ENCODE measurements around the gene SUPT6H. TPM values are rescaled to one million over a fixed set of nuclear protein-coding genes. Genes with fewer than 3 reads are reported as not detected.

SUPT6H gene
- total RNA-seq, 1 donor from 2014 or later, result 63.5 TPM

DNA sequence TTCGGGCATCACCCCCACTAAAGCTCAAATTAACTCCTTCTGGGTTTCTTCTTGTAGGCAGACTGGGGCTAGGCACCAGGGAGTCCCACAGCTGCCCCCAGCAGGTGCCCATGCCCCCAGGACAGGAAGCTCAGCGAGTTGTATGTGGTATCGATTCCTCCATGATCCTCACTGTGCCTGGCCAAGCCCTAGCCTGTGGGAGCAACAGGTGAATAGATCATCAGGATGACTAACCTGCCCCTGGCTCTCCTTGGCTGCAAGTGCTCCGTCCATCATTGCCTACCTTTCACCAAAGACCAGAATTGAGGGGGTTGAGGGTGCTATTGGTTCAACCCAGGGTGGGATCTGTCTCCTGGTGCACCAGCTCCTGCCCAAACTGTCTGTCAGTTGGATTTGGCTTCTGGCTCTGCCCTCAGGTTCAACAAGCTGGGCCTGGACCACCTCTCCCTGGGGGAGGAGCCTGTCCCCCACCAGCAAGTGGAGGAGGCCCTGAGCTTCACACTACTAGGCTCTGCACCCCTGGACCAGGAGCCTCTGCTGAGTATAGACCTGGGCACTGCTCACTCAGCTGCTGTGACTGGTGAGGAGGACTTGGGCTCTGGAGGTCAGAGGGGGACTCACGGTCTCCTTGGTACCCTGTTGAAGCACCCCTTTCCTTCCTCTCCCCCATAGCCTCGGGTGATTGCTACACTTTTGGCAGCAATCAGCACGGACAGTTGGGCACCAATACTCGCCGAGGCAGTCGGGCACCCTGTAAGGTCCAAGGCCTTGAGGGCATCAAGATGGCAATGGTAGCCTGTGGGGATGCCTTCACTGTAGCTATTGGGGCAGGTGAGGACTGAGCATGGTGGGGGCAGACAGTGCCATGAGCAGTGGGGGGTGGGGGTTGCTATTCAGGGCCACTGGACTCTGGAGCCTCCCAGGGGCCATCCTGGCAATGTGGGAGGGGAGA is 78.7 kb downstream of the SUPT6H start:
- DNase-seq (ENCODE audit: low spot score), result peak; percentile 82
- Mint-ChIP-seq H3K4me3 (ENCODE audit: unreplicated experiment) (no peak overlapping the region), H3K4me1 (ENCODE audit: low read depth) (peaks cover 11% of the 10 kb centered on the region), H3K27ac (ENCODE audit: unreplicated experiment) (no peak overlapping the region), H3K9me3 (ENCODE audit: low read depth) (no peaks in the 10 kb centered on the region), H3K27me3 (ENCODE audit: low read depth) (no peaks in the 10 kb centered on the region), H3K36me3 (ENCODE audit: low read depth) (no peaks in the 10 kb centered on the region)
- TF ChIP-seq, protein P1, sequence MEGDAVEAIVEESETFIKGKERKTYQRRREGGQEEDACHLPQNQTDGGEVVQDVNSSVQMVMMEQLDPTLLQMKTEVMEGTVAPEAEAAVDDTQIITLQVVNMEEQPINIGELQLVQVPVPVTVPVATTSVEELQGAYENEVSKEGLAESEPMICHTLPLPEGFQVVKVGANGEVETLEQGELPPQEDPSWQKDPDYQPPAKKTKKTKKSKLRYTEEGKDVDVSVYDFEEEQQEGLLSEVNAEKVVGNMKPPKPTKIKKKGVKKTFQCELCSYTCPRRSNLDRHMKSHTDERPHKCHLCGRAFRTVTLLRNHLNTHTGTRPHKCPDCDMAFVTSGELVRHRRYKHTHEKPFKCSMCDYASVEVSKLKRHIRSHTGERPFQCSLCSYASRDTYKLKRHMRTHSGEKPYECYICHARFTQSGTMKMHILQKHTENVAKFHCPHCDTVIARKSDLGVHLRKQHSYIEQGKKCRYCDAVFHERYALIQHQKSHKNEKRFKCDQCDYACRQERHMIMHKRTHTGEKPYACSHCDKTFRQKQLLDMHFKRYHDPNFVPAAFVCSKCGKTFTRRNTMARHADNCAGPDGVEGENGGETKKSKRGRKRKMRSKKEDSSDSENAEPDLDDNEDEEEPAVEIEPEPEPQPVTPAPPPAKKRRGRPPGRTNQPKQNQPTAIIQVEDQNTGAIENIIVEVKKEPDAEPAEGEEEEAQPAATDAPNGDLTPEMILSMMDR (IDR thresholded peaks at IDR 0.05), result no peak

DNA sequence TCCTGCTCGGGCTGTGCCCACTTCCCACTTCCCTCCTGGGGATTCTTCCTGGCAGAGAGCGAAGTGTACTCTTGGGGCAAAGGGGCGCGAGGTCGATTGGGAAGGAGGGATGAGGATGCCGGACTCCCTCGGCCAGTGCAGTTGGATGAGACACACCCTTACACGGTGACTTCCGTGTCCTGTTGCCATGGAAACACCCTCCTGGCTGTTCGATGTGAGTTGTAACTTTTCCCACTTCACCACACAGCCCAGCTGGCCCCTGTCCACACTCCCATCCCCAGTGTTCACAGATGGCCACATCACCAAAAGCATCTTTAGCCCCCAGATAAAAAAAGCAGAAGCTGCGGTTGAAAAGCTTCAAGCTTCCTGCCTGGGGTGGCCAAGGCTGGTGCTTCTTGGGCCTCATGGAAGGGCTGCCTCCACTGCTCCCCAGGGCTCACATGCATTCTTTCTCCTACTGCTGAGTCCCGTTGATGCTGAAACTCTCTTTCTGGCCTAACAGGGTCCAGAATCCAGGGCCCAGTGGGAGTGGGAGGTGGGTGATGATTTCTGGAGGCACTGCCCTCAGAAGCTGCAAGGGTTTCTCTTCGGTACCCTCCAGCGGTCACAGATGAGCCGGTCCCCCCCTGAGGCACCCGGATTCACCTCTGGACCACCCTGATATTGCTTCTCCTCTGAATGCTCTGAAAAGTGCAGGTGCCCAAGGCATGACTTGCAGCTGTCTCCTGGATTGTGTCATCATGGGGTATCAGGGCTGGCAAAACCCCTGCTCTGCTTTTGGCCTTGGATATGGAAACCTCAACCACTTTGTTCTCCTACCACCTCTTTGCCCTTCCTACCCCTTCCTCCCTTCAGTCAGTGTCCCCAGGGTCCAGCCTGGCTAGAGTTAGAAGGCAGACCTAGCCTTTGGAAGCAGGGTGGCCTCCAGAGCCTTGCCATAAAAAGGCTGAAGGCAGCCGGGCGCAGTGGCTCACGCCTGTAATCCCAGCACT is 79.6 kb downstream of the SUPT6H start:
- H3K27ac Mint-ChIP-seq (ENCODE audit: unreplicated experiment), result no peak overlapping the region
- no peak overlapping the region for H3K4me3 Mint-ChIP-seq (ENCODE audit: unreplicated experiment)
- H3K9me3 Mint-ChIP-seq (ENCODE audit: low read depth), result no peaks in the 10 kb centered on the region
- H3K27me3 Mint-ChIP-seq (ENCODE audit: low read depth), result no peaks in the 10 kb centered on the region
- DNase-seq (ENCODE audit: low spot score), result peak; percentile 77
- H3K36me3 Mint-ChIP-seq (ENCODE audit: low read depth), result no peaks in the 10 kb centered on the region
- peaks cover 21% of the 10 kb centered on the region for H3K4me1 Mint-ChIP-seq (ENCODE audit: low read depth)
- TF ChIP-seq, protein P1 (IDR thresholded peaks at IDR 0.05), result no peak

DNA sequence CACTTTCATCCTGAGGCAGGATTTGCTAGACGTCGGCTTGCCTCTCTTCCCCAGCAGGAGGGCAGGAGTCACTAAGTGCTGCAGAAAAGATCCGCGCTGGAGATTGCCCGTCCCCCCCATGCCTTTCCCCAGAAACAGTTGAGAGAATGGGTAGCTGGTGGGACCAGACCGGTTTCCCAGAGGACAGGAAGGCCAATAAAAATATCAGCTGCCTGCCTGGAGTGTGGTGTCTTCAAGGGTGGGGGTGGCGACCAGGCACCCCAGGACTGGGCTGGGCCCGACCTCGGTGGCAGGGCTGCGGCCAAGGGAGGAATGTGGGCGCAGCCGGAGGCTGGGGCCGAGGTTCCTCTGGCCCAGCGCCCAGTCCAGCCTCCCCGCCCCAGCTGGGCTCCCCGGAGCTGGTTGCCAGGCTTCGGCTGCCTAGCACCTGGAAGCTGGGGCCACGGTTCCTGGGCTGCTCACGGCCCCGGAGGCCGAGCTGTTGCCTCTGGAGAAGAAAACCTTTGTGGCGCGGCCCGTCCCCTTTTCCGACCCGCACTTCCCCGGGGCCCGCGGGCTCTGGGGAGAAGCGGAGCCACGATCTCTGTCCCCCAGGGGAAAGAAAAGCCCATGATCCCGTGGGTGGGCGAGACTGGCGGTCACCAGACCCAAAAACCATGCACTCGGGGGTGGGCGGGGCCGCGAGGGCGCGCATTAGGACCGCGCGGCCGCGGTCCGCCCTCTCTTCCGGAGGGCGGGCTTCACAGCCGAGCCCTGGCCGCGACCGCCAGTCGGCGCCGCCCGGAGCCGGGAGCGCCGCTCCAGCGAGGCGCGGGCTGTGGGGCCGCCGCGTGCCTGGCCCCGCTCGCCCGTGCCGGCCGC is 81.5 kb downstream of the SUPT6H start, which contains the start of gene TRAF4:
Gene TRAF4, plus strand, starts transcription at position 769 of the 861 bp plus-strand sequence. CDS start 102 bp downstream, outside the sequence.
- H3K27me3 Mint-ChIP-seq (ENCODE audit: low read depth), result no peaks in the 10 kb centered on the region
- TF ChIP-seq, protein P1 (IDR thresholded peaks at IDR 0.05), result peak; percentile 29
- DNase-seq (ENCODE audit: low spot score), result peak; percentile 95
- H3K4me3 Mint-ChIP-seq (ENCODE audit: unreplicated experiment), result peak within 1 kb of the TSS; percentile 89
- H3K9me3 Mint-ChIP-seq (ENCODE audit: low read depth), result no peaks in the 10 kb centered on the region
- peaks cover 27% of the 10 kb centered on the region for H3K4me1 Mint-ChIP-seq (ENCODE audit: low read depth)
- peaks cover 3% of the 10 kb centered on the region for H3K36me3 Mint-ChIP-seq (ENCODE audit: low read depth)
- H3K27ac Mint-ChIP-seq (ENCODE audit: unreplicated experiment), result peak within 1 kb of the TSS; percentile 96

DNA sequence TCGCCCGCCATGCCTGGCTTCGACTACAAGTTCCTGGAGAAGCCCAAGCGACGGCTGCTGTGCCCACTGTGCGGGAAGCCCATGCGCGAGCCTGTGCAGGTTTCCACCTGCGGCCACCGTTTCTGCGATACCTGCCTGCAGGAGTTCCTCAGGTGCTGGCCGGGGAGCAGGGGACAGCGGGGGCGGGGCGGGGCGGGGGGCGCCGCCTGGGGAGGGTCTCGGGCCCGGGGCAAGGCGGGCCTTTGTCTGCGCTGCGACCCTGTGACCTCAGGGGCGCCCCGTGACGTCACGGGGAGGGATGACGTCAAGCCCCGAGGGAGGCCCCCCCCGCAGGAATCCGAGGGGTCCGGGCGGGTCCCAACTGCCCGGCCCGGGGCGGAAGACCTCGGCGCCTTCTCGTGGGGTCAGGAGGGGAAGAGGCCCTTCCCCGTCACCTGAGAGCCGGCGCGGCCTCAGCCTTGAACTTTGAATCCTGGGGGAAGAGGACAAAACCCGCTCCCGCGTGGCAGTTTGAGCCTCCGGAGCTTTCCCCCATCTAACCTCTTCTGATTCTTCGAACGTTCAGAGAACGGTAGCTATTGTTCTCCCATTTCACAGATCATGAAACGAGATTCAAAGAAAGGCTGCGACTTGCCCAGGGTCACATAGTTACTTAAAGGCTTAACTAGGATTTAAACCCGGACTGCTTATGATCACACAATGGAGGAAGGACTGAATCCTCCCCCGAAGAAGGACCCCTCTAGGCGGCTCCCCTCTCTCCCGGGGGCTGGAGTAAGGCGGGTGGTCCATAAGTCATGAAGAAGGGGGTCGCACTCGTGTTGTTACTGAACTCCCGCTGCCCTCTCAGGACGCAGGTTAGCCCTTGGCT is 82.3 kb downstream of the SUPT6H start:
- Mint-ChIP-seq H3K27me3 (ENCODE audit: low read depth) (no peaks in the 10 kb centered on the region), H3K27ac (ENCODE audit: unreplicated experiment) (peak overlapping the region; percentile 94), H3K9me3 (ENCODE audit: low read depth) (no peaks in the 10 kb centered on the region), H3K4me1 (ENCODE audit: low read depth) (peaks cover 33% of the 10 kb centered on the region), H3K4me3 (ENCODE audit: unreplicated experiment) (peak overlapping the region; percentile 89), H3K36me3 (ENCODE audit: low read depth) (peaks cover 8% of the 10 kb centered on the region)
- TF ChIP-seq, protein P1 (IDR thresholded peaks at IDR 0.05), result no peak
- peak; percentile 89 for DNase-seq (ENCODE audit: low spot score)

All from chondrocyte (in vitro differentiated cells).